ENCODE measurements around the gene AMZ1. TPM values are rescaled to one million over a fixed set of nuclear protein-coding genes. Genes with fewer than 3 reads are reported as not detected.
"Not testable (repeated sequence)": the region's sequence is repeated elsewhere in the genome, so short reads cannot be mapped to it uniquely, and the experiment has no call there.

Gene AMZ1
- polyA plus RNA-seq, 1 experiment: 0.43 TPM

GRCh38 chr7:2724453-2725177 is 36.6 kb downstream of the AMZ1 start:
- H3K4me3 ChIP-seq (ENCODE audit: low read depth, low read length): no peak overlapping the region
- POLR2A ChIA-PET: no interaction called here
- DNase-seq (ENCODE audit: low read depth, low spot score): no peak
- CTCF ChIA-PET: interaction anchor here (5.8 kb wide), 1 partner anchor 15 kb away, joined by 25 read pairs; no protein-coding TSS in a partner anchor
- H3K27ac ChIP-seq (ENCODE audit: low read depth, low read length): no peak overlapping the region
- H3K27me3 ChIP-seq (ENCODE audit: control insufficient read depth, insufficient read depth, low read length): no peaks in the 10 kb centered on the region
- H3K9me3 ChIP-seq (ENCODE audit: control insufficient read depth, insufficient read depth, low read length): peaks cover 10% of the 10 kb centered on the region
- no peak for TF ChIP-seq CTCF (IDR thresholded peaks at IDR 0.05; ENCODE audit: low read depth, low read length)

- no peak for DNase-seq (ENCODE audit: low read depth, low spot score)
- Histone ChIP-seq H3K27me3 (ENCODE audit: control insufficient read depth, insufficient read depth, low read length) (no peaks in the 10 kb centered on the region), H3K4me3 (ENCODE audit: low read depth, low read length) (no peak overlapping the region), H3K9me3 (ENCODE audit: control insufficient read depth, insufficient read depth, low read length) (peaks cover 10% of the 10 kb centered on the region), H3K27ac (ENCODE audit: low read depth, low read length) (no peak overlapping the region)
- POLR2A ChIA-PET: no interaction called here
- CTCF ChIA-PET: interaction anchor here (0.8 to 5.8 kb wide), 2 partner anchors 16 to 54 kb away, joined by 3 to 25 read pairs; no protein-coding TSS in a partner anchor
- TF ChIP-seq CTCF (IDR thresholded peaks at IDR 0.05; ENCODE audit: low read depth, low read length): no peak
Observed at GRCh38 chr7:2725178-2726105, 37.4 kb downstream of the AMZ1 start.

GRCh38 chr7:2726316-2727018 is 38.5 kb downstream of the AMZ1 start:
- TF ChIP-seq CTCF (IDR thresholded peaks at IDR 0.05; ENCODE audit: low read depth, low read length): no peak
- no peak for DNase-seq (ENCODE audit: low read depth, low spot score)
- Histone ChIP-seq H3K4me3 (ENCODE audit: low read depth, low read length) (no peak overlapping the region), H3K27me3 (ENCODE audit: control insufficient read depth, insufficient read depth, low read length) (no peaks in the 10 kb centered on the region), H3K9me3 (ENCODE audit: control insufficient read depth, insufficient read depth, low read length) (peaks cover 11% of the 10 kb centered on the region; the same call in 1 of the 2 replicates), H3K27ac (ENCODE audit: low read depth, low read length) (no peak overlapping the region)
- ChIA-PET POLR2A (no interaction called here), CTCF (interaction anchor here (5.8 kb wide), 1 partner anchor 17 kb away, joined by 25 read pairs; no protein-coding TSS in a partner anchor)

GRCh38 chr7:2727206-2727605 is 39.2 kb downstream of the AMZ1 start:
- POLR2A ChIA-PET; H3K4me3 ChIP-seq (ENCODE audit: low read depth, low read length); H3K27ac ChIP-seq (ENCODE audit: low read depth, low read length); H3K27me3 ChIP-seq (ENCODE audit: control insufficient read depth, insufficient read depth, low read length); H3K9me3 ChIP-seq (ENCODE audit: control insufficient read depth, insufficient read depth, low read length); DNase-seq (ENCODE audit: low read depth, low spot score): not testable (repeated sequence)
- CTCF ChIA-PET: interaction anchor here (0.6 to 5.8 kb wide), 3 partner anchors 8 to 295 kb away, joined by 3 to 25 read pairs (median 5); no protein-coding TSS in a partner anchor

All from AG04450 (cell line).